Measurements from ENCODE around the gene TNPO3.
"Not testable (repeated sequence)": the region's sequence is repeated elsewhere in the genome, so short reads cannot be mapped to it uniquely, and the experiment has no call there.

The TNPO3 gene

GRCh38 chr7:128916643-128916915 is 138.3 kb downstream of the TNPO3 start:
- DNase-seq (ENCODE audit: low read depth, low spot score), result no peak
- no peak overlapping the region for H3K4me3 ChIP-seq (ENCODE audit: low read depth, low read length)
- POLR2A ChIA-PET, result no interaction called here
- CTCF ChIA-PET, result no interaction called here
- TF ChIP-seq CTCF (IDR thresholded peaks at IDR 0.05; ENCODE audit: insufficient read depth, low read length, missing control alignments), result no peak

DNA sequence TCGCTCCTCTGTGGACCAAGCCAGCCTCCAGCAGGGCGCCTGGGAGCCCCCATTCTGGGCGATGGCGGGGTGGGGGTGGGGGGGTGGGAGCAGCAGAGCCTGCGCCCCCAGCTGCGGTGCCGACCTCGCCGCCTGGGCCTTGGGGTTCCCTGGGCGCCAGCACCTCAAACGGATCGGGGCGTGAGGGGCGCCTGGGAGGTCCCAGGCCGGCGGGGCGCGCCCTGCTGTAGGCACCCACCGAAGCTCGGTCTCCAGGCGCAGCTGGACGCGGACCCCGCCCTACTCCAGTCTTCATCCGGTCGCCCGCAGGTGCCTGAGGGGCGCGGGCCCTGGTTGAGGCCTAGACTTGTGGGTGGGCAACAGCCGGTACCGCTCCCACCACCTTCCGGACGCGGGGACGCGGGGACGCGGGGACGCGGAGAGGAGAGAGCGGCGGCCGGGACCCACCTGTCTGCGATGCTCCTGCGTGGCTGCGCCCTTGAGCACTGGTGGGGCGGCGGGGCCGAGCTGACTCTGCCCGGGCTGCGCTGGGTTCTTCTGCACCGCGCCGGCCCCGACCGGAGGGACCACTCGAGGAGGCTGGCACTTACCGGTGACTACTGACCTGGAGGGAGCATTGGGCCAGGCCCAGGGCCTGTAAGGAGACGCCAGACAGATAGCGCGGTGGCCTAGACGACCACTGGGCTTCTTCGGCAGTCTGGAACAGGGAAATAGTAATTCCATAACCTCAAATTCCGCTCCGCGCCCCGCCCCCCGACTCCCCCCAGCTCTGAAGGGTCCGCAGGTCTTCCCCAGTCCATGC is 138.9 kb downstream of the TNPO3 start:
- DNase-seq (ENCODE audit: low read depth, low spot score), result no peak
- no peak for TF ChIP-seq CTCF (IDR thresholded peaks at IDR 0.05; ENCODE audit: insufficient read depth, low read length, missing control alignments)
- POLR2A ChIA-PET, result no interaction called here
- no peak overlapping the region for H3K4me3 ChIP-seq (ENCODE audit: low read depth, low read length)
- CTCF ChIA-PET, result no interaction called here

DNA sequence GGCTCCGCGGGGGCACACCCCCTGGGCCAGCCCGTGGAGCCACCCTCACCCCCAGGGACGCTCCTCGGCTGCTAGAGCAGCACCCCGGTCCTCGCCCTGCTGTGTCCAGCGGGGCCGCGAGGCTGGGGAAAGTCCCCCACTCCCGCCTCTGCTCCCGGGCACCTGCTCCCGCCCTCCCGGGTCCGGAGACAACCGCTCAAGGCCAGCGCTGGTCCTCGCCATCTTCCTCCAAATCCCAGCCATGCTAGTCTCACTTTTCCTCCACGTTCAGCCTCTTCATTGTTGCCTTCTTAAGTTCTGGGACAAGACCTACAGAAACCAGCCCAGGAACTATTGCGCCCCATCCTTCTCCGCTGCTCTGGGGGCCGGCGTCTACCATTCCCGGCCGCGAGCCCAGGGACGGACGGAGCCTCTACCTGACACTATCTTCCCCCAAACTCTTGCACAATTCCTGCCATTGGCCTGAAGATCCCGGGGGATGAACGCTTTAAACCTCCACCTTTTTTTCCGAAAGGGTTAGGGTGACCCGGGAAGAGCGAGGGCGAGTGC is 139.6 kb downstream of the TNPO3 start:
- ChIA-PET CTCF (interaction anchor here (1.2 to 1.8 kb wide), 2 partner anchors 12 to 176 kb away, joined by 5 to 9 read pairs; no protein-coding TSS in a partner anchor), POLR2A (no interaction called here)
- DNase-seq (ENCODE audit: low read depth, low spot score), result no peak
- no peak overlapping the region for H3K4me3 ChIP-seq (ENCODE audit: low read depth, low read length)
- TF ChIP-seq CTCF (IDR thresholded peaks at IDR 0.05; ENCODE audit: insufficient read depth, low read length, missing control alignments), result no peak

GRCh38 chr7:128914566-128915151 is 140.3 kb downstream of the TNPO3 start:
- ChIA-PET POLR2A (no interaction called here), CTCF (interaction anchor here (1.2 to 1.8 kb wide), 3 partner anchors 11 to 177 kb away, joined by 4 to 9 read pairs (median 5); no protein-coding TSS in a partner anchor)
- H3K4me3 ChIP-seq (ENCODE audit: low read depth, low read length), result no peak overlapping the region
- DNase-seq (ENCODE audit: low read depth, low spot score), result no peak
- TF ChIP-seq CTCF (IDR thresholded peaks at IDR 0.05; ENCODE audit: insufficient read depth, low read length, missing control alignments), result no peak

DNA sequence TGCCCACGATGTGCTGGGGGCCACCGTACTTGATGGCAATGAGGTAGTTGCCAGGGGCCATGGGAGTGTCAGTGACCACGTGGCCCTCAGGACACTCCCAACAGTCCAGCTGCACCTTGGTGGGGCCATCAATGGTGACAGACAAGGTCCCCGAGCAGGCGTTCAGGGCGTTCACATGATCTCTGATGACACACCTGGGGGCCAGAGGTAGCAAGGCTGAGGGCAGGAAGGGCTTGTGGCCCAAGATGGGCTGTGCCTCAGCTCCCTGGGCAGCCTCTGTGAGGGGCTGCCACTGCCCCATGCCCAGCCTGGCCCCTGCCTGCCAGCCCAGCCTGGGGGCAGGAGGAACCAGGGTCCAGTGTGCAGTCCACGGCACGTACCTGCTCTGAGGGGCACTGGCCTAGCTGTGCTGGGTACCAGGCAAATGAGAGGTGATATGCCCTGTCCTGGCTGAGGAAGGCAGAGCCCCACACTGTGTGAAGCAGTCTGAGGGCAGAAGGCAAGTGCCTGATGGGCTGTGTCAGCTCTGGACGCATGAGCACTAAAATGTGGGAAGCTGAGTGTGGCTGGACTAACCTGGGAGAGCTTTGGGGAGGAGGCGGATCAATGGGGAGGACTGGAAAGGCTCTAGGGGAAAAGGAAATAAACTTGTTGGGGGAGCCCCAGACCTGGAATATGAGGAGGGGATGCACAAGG is 140.9 kb downstream of the TNPO3 start:
- no peak for DNase-seq (ENCODE audit: low read depth, low spot score)
- ChIA-PET POLR2A (no interaction called here), CTCF (interaction anchor here (1.2 to 1.8 kb wide), 3 partner anchors 11 to 177 kb away, joined by 4 to 9 read pairs (median 5); no protein-coding TSS in a partner anchor)
- TF ChIP-seq CTCF (IDR thresholded peaks at IDR 0.05; ENCODE audit: insufficient read depth, low read length, missing control alignments), result no peak
- H3K4me3 ChIP-seq (ENCODE audit: low read depth, low read length), result no peak overlapping the region

DNA sequence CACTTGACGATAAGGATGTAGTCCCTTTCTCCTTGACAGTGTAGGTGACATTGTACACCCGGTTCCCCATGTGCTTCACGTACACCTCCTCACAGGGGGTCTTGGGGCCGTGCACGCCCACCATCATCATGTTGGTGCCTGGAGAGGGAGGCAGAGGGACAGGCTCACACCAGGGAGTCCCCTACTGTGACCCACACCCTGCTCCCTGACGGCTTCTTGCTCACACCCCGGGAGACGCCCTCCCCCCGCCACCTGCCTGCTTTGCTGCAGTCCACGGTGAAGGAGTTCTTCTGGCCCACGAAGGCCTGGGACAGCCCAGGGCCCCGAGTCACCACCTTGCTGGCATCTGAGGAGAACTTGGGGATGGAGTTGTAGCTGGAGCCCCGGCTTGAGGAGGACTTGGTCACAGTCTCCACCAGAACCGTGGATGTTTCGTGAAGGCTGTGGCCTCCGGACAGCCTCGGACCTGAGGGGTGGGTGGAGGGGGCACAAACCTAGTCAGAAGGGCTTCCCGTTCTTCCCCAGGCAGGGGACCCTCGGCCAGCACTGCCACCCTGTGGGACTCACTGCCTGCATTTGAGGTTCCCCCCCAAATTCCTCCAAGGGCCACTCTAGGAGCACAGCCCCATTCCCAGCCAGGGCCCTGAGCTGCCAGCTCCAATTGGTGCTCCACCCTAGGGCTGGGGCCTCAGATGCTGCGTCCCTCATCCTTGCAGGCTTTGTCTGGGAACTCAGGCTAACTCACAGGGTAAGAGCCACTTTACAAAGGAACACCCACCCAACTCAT is 142.0 kb downstream of the TNPO3 start:
- DNase-seq (ENCODE audit: low read depth, low spot score); H3K4me3 ChIP-seq (ENCODE audit: low read depth, low read length); POLR2A ChIA-PET: not testable (repeated sequence)
- CTCF ChIA-PET, result interaction anchor here (1.1 kb wide), 1 partner anchor 9 kb away, joined by 3 read pairs; no protein-coding TSS in a partner anchor

Measured in AG04449 (cell line).